Activated naive CD4-positive, alpha-beta T cell treated with anti-CD3 and anti-CD28 coated beads, Interleukin-2, amount 50 U/mL, for 72 hours (primary cell): ENCODE data around the gene PDLIM1. TPM values are rescaled to one million over a fixed set of nuclear protein-coding genes. Genes with fewer than 3 reads are reported as not detected.

ENCODE experiments used
- ATAC-seq, 2 donors: fragments of 150-1000 bp; cut with Tn5 transposase; 2 replicates each; pipeline ENCODE4 v1.10.0; 2021; ENCODE audit warnings: mild to moderate bottlenecking in 2 of 2, moderate library complexity in 2 of 2
- DNase-seq, 2 donors: peaks; one replicate each; pipeline ENCODE4 v3.0.0; 2021 to 2022; ENCODE audit warnings: low spot score in 2 of 2
- H3K27ac Mint-ChIP-seq, 2 donors: one replicate each; pipeline ENCODE4 v1.8.0; 2022; ENCODE audit warnings: mild to moderate bottlenecking in 2 of 2, mixed read lengths in 2 of 2
- H3K36me3 Mint-ChIP-seq, 2 donors: one replicate each; pipeline ENCODE4 v1.8.0; 2022; ENCODE audit warnings: mixed read lengths in 2 of 2
- H3K9me3 Mint-ChIP-seq, 2 donors: one replicate each; pipeline ENCODE4 v1.8.0; 2022; ENCODE audit warnings: mixed read lengths in 2 of 2
- total RNA-seq, 2 donors: library from RNA; stranded (reverse); gene quantifications; one replicate each; pipeline ENCODE4 v1.2.3, GENCODE V29; 2022

PDLIM1 gene
- total RNA-seq, 2 donors from 2014 or later, result 4.2 TPM; not detected in 1

DNA sequence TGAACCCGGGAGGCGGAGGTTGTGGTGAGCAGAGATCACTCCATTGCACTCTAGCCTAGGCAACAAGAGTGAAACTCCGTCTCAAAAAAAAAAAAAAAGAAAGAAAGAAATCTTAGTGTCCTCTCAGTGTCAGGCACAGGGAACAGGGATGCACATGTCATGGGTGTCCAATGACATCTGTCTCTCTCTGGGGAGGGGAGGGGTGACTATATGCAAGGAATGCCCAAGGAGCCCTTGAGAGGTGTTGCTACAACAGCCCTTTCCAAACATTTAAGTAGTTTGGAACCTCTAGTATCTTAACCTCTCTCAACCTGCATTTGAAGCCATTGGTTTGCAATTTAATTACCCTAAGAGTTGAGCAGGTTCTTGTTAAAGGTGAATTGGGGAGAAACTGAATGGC is 28.9 kb downstream of the PDLIM1 start:
- Mint-ChIP-seq H3K27ac (no peak overlapping the region), H3K9me3 (no peaks in the 10 kb centered on the region), H3K36me3 (no peaks in the 10 kb centered on the region)
- ATAC-seq, result no peak
- no peak for DNase-seq

DNA sequence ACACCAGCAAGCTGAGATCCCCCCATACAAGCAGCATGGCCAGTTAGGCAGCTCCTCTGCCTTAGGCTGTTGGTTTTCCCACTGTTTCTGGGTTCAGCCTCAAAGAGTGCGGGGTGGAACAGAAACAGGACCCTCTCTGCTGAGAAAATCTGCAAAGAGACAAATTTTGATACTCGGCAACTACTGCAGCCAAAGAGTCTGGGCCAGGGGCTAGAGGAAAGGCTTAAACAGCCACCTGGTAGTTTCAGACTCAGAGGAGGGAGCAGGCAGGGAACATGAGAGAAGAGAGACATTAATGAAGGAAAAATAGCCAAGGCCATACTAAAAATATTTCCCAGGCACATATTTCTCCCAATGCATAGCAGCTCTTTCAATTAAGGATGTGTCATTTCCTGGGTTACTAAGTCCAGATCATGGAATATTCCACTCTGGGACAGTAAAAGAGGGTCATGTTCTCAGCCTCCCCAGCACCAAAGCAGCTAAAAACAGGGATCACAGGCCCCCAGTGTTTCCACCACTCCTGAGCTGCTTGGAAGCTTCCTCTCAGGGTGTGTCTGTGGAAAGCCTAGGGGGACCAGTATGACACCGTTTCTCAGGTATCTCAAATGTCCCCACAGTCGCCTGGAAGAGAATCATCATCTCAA is 29.8 kb downstream of the PDLIM1 start:
- Mint-ChIP-seq H3K36me3 (peaks cover 0 to under 1% of the 10 kb centered on the region in 2 donors), H3K27ac (no peak overlapping the region), H3K9me3 (no peaks in the 10 kb centered on the region)
- ATAC-seq (no peak), DNase-seq (no peak)

DNA sequence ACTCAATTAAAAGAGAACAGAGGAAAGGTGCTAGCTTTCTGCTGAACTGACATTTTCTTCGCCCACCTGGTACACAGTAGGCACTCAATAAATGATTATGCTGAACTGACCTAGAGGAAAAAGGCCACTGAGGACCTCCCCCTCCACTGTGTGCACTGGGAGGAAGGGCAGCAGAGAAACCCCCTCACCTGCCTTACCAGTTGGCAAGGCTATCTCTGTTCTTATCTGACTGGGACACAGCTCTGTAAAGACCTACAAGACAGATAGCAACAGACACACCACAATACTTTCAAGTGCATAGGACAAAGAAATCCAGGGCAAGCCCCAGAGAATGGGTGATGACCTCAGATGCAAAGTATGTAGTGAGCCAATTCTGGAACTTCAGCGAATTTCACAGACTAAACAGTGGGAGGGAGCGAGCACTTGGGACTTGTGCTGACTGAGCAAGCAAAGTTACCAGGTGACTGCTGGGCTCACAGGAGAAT is 30.4 kb downstream of the PDLIM1 start:
- no peak for ATAC-seq
- peaks cover 5% of the 10 kb centered on the region in 2 donors for H3K9me3 Mint-ChIP-seq

DNA sequence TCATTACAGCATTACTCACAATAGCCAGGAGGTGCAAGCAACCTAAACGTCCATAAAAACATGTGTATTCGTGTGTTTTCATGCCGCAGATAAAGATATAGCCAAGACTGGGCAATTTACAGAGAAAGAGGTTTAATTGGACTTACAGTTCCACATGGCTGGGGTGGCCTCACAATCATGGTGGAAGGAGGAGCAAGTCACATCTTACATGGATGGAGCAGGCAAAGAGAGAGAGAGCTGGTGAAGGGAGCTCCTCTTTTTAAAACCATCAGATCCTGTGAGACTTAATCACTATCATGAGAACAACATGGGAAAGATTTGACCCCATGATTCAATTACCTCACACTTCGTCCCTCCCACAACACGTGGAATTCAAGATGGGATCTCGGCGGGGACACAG is 33.0 kb downstream of the PDLIM1 start:
- DNase-seq (no peak), ATAC-seq (no peak)
- no peak overlapping the region for H3K27ac Mint-ChIP-seq
- H3K9me3 Mint-ChIP-seq, result peaks cover 5% of the 10 kb centered on the region in 2 donors
- peaks cover 0 to 6% of the 10 kb centered on the region in 2 donors for H3K36me3 Mint-ChIP-seq

More for the DNA sequence above, 30.4 kb downstream of the PDLIM1 start:
- no peak for DNase-seq
- H3K27ac Mint-ChIP-seq, result no peak overlapping the region
- peaks cover 0 to 6% of the 10 kb centered on the region in 2 donors for H3K36me3 Mint-ChIP-seq

DNA sequence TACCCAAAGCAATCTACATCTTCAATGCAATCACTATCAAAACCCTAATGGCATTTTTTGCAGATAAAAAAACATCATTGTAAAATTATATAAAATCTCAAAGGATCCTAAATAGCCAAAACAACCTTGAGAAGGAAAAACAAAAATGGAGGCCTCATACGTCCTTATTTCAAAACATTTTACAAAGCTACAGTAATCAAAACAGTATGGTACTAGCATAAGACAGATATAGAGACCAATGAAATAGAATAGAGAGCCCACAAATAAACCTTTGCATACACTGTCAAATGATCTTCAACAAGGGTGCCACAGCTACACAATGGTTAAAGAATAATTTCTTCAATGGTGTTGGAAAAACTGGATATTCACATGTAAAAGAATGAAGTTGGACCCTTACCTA is 34.5 kb downstream of the PDLIM1 start:
- H3K9me3 Mint-ChIP-seq, result peaks cover 5% of the 10 kb centered on the region in 2 donors
- DNase-seq (no peak), ATAC-seq (no peak)
- no peak overlapping the region for H3K27ac Mint-ChIP-seq
- peaks cover 0 to 6% of the 10 kb centered on the region in 2 donors for H3K36me3 Mint-ChIP-seq

DNA sequence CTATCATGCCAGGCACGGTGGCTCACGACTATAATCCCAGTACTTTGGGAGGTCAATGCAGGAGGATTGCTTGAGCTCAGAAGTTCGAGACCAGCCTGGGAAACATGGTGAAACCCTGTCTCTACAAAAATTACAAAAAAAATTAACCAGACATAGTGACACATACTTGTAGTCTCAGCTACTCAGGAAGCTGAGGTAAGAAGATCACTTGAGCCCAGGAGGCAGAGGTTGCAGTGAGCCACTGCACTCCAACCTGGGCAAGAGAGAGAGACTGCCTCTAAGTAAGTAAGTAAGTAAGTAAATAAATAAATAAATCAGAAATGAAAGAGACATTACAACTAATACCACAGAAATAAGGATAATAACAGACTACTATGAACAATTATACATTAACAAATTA is 36.2 kb downstream of the PDLIM1 start:
- H3K36me3 Mint-ChIP-seq, result peaks cover 0 to 6% of the 10 kb centered on the region in 2 donors
- DNase-seq (no peak), ATAC-seq (no peak)
- H3K27ac Mint-ChIP-seq, result no peak overlapping the region
- peaks cover 5% of the 10 kb centered on the region in 2 donors for H3K9me3 Mint-ChIP-seq

DNA sequence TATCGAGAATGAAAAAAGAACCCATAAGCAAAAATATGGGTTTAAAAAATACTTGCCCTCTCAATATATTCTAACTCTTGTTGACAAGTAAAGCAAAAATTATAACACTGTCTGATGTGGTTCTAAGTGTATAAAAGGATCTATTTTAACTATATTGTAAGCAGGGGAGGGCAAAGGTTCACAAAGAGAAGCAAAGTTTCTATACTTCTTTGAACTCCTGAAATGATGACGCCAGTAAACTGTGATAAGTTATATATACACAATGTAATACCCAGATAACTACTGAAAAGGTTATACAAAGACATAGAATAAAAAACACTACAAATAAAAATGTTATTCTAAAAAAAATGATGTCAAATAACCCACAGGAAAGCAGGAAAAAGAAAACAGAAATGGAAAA is 37.1 kb downstream of the PDLIM1 start:
- H3K36me3 Mint-ChIP-seq, result peaks cover 0 to 6% of the 10 kb centered on the region in 2 donors
- DNase-seq (no peak), ATAC-seq (no peak)
- no peak overlapping the region for H3K27ac Mint-ChIP-seq
- peaks cover 5% of the 10 kb centered on the region in 2 donors for H3K9me3 Mint-ChIP-seq

DNA sequence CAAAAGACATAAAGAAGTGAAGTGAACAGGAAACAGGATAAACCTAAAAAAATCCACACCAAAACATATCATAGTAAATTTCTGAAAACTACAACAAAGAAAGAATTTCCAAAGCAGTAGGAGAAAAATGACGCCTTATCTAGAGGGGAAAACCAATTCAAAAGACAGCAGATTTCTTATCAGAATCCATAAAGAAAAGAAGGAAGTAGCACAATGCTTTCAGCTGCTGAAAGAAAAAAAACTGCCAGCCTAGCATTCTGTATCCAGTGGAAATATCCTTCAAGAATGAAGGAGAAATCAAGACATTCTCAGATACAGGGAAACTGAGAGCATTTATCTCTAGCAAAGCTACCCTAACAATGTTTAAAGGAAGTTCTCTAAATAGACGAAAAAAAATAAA is 37.8 kb downstream of the PDLIM1 start:
- Mint-ChIP-seq H3K27ac (no peak overlapping the region), H3K36me3 (peaks cover 0 to 6% of the 10 kb centered on the region in 2 donors), H3K9me3 (peaks cover 5% of the 10 kb centered on the region in 2 donors)
- DNase-seq, result no peak
- no peak for ATAC-seq

DNA sequence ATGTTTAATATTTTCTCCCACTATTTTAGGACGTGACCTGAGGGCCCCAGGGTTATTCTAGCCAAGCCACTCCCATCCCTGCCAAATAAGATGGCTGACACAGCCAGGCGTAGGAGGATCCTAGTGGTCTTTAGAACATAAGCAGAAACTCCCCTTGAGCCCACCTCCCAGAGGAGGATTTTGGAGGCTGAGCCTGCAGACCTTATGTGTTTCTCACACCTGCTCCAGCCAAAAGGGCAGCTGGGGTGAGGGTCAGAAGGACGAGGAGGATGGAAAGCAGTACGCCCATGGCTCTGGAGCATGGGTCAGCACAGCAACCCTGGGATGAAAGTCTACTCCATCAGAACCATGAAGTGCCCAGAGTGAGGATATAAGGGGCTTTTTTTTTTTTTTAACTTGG is 39.9 kb downstream of the PDLIM1 start:
- peaks cover 0 to 3% of the 10 kb centered on the region in 2 donors for H3K36me3 Mint-ChIP-seq
- no peak overlapping the region for H3K27ac Mint-ChIP-seq
- ATAC-seq, result no peak
- peaks cover 3 to 4% of the 10 kb centered on the region in 2 donors for H3K9me3 Mint-ChIP-seq
- DNase-seq, result no peak

DNA sequence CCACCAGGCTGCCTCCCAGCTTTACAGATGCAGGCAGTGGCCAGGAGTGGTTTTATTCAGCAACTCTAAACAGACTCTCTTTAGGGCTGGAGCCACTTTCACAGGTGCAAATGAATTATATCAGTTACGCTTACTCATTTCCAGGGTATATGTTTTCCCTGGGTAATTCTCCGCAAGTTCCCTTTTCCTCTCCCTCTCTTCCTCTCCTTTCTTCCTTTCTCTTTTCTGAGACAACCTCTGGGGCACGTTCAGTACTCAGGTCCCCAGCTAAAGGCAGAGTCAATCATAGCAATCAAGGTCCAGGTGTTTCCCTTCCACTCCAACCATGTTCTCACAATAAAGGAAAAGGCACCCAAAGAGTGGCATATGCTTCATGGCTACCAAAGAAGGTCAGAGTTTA is 41.3 kb downstream of the PDLIM1 start:
- no peaks in the 10 kb centered on the region for H3K36me3 Mint-ChIP-seq
- H3K27ac Mint-ChIP-seq, result no peak overlapping the region

DNA sequence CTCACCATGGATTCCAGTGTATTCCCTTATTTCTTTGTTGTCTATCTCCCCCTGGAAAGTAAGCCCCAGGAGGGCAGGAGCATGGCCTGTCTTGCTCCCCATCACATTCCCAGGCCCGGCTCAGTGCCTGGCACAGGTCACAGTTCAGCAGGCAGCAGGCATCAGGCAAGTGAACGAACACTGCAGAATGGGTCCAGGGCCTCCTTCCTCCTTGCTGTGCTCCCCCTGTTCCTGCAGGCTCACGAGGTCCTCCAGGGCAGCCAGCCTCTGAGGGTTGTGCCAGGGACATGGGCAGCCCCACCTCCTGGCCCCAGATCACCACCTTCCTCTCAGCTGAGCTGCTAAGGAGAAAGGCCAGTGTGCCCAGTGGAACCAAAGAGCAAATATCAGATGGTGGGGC is 41.8 kb downstream of the PDLIM1 start:
- Mint-ChIP-seq H3K27ac (no peak overlapping the region), H3K9me3 (no peaks in the 10 kb centered on the region), H3K36me3 (no peaks in the 10 kb centered on the region)
- ATAC-seq (no peak), DNase-seq (no peak)

More for the DNA sequence above, 41.3 kb downstream of the PDLIM1 start:
- DNase-seq (no peak), ATAC-seq (no peak)
- H3K9me3 Mint-ChIP-seq, result no peaks in the 10 kb centered on the region

DNA sequence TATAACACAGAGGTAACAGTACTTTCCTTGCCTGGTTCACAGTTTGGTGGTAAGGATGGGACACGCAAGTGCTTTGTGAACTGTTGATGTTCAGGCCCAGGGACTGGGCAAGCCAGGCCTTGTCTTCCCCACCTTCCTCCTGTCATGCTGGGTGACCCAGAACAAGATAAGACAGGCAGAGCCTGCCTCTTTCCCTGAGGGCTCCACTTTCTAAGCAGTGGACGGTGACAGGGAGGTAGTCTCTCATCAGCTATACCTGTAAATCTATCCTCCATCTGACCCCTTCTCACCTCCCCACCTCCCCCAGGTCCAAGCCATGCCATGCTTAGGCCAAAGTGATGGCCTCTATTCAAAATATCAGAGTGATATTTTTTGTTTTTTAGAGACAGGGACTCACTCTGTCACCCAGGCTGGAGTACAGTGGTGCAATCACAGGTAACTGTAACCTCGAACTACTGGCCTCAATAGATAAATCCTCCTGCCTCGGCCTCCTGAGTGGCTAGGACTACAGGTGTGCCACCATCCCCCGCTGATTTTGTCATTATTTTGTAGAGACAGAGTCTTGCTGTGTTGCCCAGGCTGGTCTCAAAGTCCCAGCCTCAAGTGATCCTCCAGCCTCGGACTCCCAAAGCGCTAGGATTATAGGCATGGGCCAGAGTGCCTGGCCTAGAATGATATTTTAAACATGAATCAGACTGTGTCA is 42.8 kb downstream of the PDLIM1 start:
- no peak overlapping the region for H3K27ac Mint-ChIP-seq
- H3K36me3 Mint-ChIP-seq, result no peaks in the 10 kb centered on the region
- no peak for DNase-seq
- ATAC-seq, result no peak
- H3K9me3 Mint-ChIP-seq, result no peaks in the 10 kb centered on the region

DNA sequence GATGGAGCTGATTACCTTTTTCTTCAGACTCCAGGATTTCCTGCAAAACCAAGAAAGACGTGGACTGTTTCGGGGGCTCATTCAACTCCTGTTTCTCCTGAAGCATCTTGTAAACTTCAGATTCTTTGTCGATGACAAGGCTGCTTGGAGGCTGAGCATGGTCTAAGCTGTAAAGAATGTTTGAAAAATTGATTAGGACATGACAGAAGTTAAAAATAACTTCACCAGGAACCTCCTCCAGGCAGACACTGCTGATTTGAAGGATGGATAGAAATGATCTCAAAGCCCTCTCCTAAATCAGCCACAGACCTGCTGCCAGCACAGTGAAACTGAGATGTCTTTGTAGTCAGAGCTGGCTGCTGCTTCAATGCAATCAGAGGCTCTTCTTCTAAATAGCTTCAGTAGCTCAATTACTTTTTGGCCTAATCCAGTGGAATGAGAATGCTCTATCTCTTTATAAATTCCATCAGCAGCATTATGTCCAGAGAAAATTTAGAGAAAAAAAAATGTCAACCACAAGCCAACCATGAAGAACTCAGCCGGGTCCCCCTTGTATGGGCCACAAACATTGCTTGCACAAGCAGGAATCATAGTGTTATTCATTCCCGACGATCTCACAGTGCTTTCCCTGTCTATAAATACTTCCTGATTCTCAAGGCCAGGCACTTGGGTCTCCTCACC is 43.5 kb downstream of the PDLIM1 start:
- no peak for DNase-seq
- H3K36me3 Mint-ChIP-seq, result no peaks in the 10 kb centered on the region
- no peak for ATAC-seq
- H3K27ac Mint-ChIP-seq, result no peak overlapping the region
- H3K9me3 Mint-ChIP-seq, result no peaks in the 10 kb centered on the region

DNA sequence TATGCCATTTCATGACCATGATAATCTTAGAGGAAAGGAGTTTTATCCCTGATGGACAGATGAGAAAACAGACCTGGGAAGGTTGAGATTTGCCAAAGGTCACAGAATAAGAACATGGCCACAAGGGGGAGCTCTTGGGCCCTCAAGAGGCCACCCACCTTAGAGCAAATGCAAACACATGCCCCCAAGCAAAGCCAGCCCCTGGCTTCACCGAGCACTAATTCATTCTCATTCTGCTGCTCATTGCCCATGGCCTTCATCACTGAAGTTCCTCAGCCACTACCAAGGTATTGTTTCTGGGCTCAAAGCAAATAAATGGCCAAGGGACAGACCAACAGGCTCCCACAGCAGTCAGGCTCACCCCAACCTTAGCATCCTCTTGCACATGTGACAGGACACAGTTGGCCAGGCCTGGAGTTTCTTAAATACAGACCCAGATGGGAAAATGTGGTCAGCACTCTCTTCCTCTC is 44.2 kb downstream of the PDLIM1 start:
- ATAC-seq (peak; percentile 53 to 62), DNase-seq (peak in 1 of 2 donors; percentile 78)
- H3K9me3 Mint-ChIP-seq, result no peaks in the 10 kb centered on the region
- no peak overlapping the region for H3K27ac Mint-ChIP-seq
- no peaks in the 10 kb centered on the region for H3K36me3 Mint-ChIP-seq

DNA sequence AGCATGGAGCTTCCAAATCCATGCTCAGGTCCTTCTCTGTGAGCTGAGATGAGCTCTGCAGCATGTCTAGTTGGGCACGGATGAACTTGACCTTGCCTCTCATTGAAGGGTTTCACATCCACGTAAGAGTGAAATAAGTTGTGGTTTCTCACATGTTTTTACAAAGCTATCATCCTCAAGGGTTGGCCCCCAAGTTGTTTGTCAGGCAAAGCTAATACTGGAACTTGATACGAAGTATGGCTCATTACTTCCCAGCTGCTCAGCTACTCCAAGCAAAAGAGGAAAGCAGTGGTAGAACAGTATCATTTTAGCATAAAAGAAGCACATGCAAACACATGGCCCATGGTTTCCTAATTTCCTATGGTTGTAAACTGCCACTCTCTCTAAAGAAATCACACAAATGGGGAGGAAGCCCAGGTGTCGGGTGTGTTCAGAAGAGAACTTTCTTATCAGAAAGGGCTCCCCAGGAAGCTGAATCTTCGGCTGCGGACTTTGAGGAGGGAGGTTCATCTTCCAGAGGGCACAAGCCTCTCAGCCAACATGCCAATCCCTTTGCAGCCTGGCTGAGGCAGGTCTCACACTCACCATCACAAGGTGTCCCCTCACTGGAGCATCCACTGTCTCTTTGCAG is 45.3 kb downstream of the PDLIM1 start:
- ATAC-seq, result peak; percentile 34 to 76
- Mint-ChIP-seq H3K36me3 (no peaks in the 10 kb centered on the region), H3K27ac (no peak overlapping the region), H3K9me3 (no peaks in the 10 kb centered on the region)
- no peak for DNase-seq

DNA sequence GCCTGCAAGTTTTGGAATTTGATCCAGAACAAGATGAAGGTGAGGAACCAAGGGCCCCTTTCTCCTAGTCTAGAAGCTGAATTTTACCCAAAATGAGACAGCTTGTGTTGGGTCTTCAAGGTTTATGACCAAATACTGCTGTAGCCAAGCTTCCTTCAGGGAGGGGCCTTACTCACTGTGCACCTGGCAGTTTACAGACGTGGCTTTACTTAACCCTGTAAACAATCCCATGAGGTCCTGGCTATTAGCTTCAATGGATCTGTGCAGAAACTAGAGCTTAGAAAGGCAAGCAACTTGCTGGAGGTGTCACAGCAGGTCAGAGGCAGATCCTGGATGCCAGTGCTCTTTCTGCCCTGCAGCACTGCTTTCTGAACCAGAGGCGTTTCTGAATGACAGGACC is 46.7 kb downstream of the PDLIM1 start:
- Mint-ChIP-seq H3K27ac (no peak overlapping the region), H3K9me3 (no peaks in the 10 kb centered on the region), H3K36me3 (no peaks in the 10 kb centered on the region)
- DNase-seq (no peak), ATAC-seq (no peak)

DNA sequence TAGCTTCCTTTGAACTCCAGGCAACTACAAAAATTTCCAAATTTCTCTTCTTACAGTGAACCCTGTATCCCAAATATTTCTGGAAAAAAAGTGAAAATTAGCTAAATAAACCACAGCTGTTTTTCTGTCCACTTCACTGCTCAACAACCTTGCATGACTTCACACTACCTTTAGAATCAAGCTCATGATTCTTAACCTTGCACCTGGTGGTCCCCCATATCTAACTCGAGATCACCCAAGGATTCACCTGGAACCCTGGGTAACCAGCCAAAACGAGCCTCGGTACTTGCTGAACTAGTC is 47.5 kb downstream of the PDLIM1 start:
- DNase-seq, result no peak
- Mint-ChIP-seq H3K9me3 (no peaks in the 10 kb centered on the region), H3K36me3 (no peaks in the 10 kb centered on the region), H3K27ac (no peak overlapping the region)
- ATAC-seq, result no peak
